Stimulated activated CD4-positive, alpha-beta T cell treated with anti-CD3 and anti-CD28 coated beads, Interleukin-4, amount 100 ng/mL, for 48 hours (primary cell): ENCODE measurements around the gene FOXN3.
"Not testable (repeated sequence)": the region's sequence is repeated elsewhere in the genome, so short reads cannot be mapped to it uniquely, and the experiment has no call there.

Source experiments
- DNase-seq, 2 donors: peaks; one replicate each; pipeline ENCODE4 v3.0.0-alpha.2; 2020; ENCODE audit warnings: low read depth in 2 of 2

The FOXN3 gene

DNA sequence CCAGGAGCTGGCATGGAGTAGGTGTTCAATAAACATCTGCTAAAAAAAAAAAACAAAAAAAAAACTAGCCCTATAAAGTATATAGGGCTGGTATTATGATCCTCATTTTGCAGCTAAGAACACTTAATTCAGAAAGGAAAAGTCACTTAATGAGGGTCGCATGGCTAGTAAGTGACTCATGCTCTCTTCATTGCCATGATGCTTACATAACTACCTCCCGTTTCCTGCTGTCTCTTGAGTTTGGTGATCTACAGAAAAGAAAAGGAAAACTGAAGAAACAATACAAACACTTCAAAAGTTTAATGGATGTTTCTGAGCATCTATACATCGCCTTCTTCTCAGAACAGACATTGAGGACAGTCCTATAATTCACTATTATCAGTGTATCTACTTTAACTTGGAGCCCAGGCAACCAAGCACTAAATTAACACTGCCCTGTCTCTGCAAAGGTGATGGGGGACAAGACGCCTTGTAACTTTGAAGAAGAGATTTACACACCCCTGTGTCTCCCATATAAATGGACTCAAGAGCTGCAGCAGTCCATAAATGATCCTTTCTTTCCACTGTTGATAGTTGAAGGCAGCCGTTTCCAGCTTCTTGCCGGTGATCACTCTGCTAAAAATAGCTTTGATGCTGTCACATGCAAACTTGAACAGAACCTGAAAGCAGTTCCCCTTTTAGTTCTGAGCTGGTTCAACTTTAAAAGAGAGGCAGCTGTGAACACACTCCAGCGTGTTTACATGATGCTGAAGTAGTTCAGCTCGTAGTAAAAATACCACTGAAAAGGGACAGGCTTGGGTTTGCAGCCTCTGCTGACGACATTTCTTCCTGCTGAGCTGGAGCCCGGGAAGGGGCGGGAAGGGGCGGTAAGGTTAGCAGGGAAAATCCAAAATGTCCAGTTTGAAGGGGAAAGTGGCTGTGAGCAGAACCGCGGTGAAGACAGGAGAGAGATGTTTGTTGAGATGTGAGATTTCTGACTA is 113.3 kb downstream of the FOXN3 start:
- DNase-seq, result no peak

DNA sequence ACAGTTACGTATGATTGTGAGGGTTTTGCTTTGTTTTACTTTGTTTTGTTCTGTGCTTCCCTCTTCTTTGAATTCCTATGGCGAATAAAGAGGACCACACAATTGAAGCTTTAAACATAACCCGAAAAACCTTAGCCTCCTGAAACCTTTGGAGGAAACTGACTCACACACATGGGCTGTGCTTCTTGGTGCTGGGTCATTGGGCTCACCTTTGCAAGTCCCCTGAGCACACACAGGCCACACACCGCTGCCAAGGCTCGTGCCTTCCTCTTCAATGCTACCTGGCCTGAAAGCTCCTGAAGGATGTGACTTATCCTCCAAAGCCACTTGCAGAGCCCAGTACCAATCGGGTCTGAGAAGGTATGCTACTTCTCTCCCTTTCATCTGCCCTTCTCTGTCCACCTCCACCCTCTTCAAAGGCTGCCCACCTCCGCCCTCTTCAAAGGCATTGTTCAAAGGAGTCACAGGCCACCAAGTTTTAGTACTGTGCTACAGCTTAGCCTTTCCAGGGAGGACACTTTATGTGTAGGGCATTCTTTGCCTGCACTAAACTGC is 114.6 kb downstream of the FOXN3 start:
- DNase-seq, result no peak

GRCh38 chr14:89299587-89299986 is 117.4 kb downstream of the FOXN3 start:
- no peak for DNase-seq

DNA sequence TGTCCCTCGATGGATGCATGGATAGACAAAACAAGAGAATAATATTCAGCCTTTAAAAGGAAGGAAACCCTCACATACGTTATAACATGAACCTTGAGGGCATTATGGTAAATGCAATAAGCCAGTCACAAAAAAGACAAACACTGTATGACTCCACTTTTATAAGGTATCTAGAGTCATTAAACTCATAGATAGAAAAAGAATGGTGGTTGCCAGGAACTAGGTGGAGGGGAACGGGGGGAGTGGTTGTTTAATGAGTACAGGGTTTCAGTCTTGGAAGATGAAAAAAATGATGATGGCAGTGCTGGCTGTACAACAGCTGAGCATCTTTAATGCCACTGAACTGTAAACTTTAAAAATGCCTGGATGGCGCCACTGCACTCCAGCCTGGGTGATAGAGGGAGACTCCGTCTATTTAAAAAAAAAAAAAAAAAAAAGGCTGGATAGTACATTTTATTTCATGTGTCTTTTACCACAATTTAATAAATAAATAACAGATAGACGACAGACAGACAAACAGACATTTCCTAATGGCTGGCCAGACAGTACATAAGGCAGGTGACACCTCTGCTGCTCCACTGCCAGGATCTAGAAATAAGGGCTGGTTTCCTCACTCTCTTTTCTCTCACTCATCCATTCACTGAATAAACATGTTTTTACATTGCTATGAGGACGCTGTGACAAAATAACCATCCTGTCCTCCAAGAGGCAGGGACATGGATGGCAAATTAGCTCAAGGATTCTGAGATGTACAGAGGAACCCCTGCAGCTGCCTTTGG is 118.8 kb downstream of the FOXN3 start:
- DNase-seq, result no peak

DNA sequence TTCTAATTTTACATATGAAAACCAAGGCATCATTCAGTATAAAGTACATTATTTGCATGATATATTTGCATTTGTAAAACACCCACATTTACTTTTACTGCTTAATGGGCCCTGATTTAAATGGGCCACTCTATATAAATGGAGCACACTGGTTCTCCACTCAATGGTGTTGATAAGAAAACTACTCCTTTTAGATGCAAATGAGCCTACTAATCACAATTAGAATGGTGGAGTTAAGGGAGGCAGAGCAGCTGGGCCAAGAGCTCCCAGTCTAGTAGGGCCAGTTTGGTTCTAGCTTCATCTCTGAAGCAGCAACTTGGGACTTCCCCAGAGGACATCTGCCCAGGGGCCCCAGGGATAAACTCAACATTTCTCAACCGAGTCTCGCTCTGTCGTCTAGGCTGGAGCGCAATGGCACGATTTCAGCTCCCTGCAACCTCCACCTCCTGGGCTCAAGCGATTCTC is 120.7 kb downstream of the FOXN3 start:
- no peak for DNase-seq

DNA sequence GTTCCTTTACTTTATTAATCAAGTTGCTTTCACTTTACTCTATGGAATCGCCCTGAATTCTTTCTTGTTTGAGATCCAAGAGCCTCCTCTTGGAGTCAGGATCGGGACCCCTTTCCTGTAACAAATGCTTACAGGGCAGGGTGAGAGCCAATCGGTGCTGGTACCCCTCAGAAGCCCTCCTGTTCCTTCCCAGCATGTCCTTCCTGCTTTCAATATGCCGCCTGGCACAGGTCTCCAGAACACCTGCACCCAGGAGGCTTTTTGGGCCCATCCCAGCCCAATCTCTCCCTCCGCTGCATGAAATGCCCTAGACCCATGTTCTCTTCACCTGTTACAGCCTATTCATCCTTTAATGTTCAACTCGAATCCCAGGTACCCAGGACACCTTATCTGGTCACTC is 122.2 kb downstream of the FOXN3 start:
- DNase-seq, result no peak

GRCh38 chr14:89294469-89294868 is 122.6 kb downstream of the FOXN3 start:
- DNase-seq, result not testable (repeated sequence)

DNA sequence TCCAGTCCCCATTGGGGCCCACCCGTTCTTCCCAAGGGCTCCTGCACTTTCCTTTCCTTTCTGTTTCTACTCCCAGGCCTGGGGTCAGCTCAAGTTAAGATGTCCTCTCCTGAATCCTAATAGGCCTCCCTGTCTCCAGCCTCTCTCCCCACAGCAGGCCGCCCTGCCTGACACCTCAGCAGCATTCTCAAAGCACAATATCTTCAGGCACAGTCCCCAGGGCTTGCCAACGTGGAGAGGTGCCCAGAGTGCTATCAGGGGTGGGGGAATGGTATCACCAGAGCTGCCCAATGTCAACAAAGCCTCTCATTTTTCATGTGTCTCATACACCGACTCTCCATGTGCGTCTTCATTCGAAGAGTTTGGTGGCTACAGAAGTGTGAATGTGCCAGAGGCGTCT is 123.0 kb downstream of the FOXN3 start:
- no peak for DNase-seq

GRCh38 chr14:89293314-89293916 is 123.6 kb downstream of the FOXN3 start:
- no peak for DNase-seq

DNA sequence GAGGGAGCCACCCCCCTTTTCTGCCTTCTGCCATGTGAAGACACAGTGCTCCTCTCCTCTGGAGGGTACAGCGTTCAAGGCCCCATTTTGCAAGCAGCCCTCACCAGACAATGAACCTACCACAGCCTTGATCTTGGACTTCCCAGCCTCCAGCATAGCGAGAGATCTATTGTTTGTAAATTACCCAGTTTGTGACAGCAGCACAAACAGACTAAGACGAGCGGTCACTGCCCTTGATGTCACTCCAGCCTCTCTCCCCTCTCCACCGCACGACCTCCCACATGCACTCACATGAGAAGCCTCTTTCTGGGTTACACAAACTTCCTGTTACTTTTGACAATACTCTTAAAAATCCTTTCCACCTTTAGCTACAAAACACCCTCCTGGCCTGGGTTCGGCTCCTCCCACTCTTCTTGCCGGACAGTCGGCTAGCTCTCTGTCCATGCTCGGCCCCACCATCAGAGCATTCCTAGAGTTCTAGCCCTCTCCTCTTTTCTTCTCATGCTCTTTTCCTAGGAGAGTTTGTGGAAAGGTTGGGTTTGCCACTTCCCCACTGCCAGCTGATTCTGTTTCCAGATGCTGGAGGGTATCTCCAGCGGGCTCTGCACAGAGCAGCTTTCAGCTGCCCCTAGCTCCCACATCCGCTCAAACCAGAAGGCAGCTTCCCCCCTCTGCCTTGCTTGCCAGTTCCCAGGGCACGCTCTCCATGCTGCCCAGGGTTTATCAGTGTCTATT is 124.3 kb downstream of the FOXN3 start:
- no peak for DNase-seq

DNA sequence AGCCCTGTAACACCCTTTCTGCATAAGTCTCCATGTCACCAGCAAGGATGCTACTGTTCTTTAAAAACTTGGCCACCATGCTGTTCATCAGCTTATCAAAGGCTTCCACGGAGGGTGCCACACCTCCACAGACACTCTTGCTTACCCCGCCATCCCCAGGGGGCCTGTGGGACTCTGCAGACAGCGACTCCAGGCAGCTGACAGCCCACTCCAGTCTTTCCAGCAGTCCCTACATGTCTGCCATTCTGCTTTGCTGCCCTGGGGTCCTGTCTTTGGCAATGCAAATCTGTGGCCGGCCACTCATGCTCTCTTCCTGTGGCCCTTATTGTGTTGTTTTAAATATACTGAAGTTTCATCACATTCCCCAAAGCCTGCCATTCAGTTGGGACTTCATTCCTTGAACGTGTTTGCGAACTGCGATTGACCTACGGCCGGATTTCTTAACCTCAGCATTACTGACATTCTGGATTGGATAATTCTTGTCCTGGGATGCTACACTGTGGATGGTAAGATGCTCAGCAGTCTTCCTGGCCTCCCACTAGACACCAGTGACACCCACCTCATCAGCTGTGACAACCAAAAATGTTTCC is 125.6 kb downstream of the FOXN3 start:
- DNase-seq, result no peak

GRCh38 chr14:89290813-89291212 is 126.2 kb downstream of the FOXN3 start:
- no peak for DNase-seq

- no peak for DNase-seq
Observed at GRCh38 chr14:89289477-89289876, 127.6 kb downstream of the FOXN3 start.

DNA sequence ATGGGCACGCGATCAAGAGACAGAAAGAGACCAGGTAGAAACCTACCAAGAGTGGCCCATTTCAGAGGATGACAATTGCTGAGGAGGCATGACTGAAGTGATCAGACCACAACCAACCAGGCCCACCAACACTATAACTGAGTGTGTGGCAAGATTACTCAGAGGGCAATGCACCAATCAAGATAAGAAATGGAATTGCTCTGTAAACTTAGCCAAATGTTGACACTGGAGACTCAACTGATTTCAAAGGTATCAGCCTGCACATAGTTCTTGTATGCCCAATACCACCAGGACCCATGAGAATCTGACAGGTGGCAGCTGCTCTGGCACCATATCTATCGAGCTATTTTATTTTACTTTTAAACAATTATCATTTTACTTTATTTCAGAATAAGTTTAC is 128.9 kb downstream of the FOXN3 start:
- no peak for DNase-seq

GRCh38 chr14:89284333-89285058 is 132.5 kb downstream of the FOXN3 start:
- no peak for DNase-seq

- DNase-seq, result peak in 1 of 2 donors; percentile 28
Observed at GRCh38 chr14:89283327-89284060, 133.5 kb downstream of the FOXN3 start.

DNA sequence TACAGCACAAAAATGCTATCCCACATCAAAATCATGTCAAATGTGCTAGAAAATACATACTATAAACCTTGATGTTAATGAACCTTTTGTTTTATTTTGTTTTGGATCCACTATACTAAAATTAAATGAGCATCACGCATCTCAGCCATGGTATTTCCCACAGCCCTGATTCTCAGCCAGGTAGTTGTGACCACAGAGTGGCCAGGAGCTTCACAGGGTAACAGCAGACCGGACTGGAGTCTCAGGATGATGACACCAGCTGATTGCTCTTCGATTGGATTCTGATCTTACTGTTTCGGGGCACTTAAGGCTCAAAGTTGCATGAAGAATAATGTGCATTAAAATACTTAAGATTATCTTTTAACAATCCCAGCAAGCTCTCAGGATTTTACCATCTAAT is 134.8 kb downstream of the FOXN3 start:
- DNase-seq, result no peak

DNA sequence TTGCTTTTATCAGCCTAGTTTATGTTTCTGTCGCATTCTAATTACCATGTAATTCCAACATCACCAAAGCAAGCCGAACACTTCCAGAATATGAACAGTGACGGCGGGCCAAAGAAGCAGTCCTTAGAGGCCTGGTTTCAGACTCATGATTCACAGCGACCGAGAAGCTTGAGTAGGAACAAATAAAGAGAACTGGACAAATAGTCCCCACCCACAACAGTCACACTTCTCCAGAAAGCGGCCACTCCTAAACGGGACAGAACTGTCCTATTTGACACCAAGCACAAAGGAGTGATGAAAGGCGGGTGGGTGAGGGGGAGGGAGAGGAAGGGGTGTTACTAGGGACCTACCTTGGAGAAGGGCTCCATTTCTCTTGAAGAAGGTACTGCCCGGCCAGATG is 136.4 kb downstream of the FOXN3 start:
- no peak for DNase-seq

- no peak for DNase-seq
Observed at GRCh38 chr14:89279649-89280232, 137.3 kb downstream of the FOXN3 start.
